ENCODE results near the gene GALNT15.

GRCh38 chr3:16191591-16191990, 17.1 kb downstream of the GALNT15 start:
- TF ChIP-seq, protein P1, sequence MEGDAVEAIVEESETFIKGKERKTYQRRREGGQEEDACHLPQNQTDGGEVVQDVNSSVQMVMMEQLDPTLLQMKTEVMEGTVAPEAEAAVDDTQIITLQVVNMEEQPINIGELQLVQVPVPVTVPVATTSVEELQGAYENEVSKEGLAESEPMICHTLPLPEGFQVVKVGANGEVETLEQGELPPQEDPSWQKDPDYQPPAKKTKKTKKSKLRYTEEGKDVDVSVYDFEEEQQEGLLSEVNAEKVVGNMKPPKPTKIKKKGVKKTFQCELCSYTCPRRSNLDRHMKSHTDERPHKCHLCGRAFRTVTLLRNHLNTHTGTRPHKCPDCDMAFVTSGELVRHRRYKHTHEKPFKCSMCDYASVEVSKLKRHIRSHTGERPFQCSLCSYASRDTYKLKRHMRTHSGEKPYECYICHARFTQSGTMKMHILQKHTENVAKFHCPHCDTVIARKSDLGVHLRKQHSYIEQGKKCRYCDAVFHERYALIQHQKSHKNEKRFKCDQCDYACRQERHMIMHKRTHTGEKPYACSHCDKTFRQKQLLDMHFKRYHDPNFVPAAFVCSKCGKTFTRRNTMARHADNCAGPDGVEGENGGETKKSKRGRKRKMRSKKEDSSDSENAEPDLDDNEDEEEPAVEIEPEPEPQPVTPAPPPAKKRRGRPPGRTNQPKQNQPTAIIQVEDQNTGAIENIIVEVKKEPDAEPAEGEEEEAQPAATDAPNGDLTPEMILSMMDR (IDR thresholded peaks at IDR 0.05): no peak
- TF ChIP-seq EZH2 (IDR thresholded peaks at IDR 0.05; ENCODE audit: borderline replicate concordance, insufficient read depth, low read depth, low read length, poor library complexity, severe bottlenecking): no peak

Measured in B cell (primary cell).